IMR-90 (cell line): ENCODE results near the gene GDF15. TPM values are rescaled to one million over a fixed set of nuclear protein-coding genes. Genes with fewer than 3 reads are reported as not detected.

Source experiments
- ATAC-seq: fragments of 200-7000 bp; cut with Tn5 transposase; 2 replicates; pipeline ENCODE4 v1.9.1; 2020; ENCODE audit warnings: low read depth, mild to moderate bottlenecking, moderate library complexity
- BruUV-seq: library from RNA; stranded (reverse); fragments of 400-500 nt; replicated peaks from 2 replicates; lab custom pipeline; 2021; lab: Mats Ljungman, UMichigan
- CTCF ChIA-PET: fragments of 300-600 bp; formaldehyde crosslinking; extraction: SDS; loops from one replicate; lab custom pipeline; 2021; ENCODE audit warnings: antibody characterized with exemption; lab: Yijun Ruan, JAX
- POLR2A ChIA-PET: fragments of 300-600 bp; sonication (Branson Sonifier 250); formaldehyde crosslinking; loops from one replicate; lab custom pipeline; 2022; ENCODE audit warnings: antibody characterized with exemption; ENCODE audit not compliant: unreplicated experiment; lab: Charles Lee
- DNase-seq: peaks from one replicate; pipeline ENCODE4 v3.0.0; 2013
- H2AFZ ChIP-seq: replicated peaks from 2 replicates; pipeline ENCODE3; 2013; ENCODE audit warnings: low read length, mild to moderate bottlenecking; ENCODE audit not compliant: poor library complexity
- H2AK5ac ChIP-seq: 2 replicates; pipeline ENCODE4 v1.6.1; 2013; ENCODE audit warnings: low read depth, low read length, inconsistent platforms
- H2AK9ac ChIP-seq: replicated peaks from 2 replicates; pipeline ENCODE3; 2013; ENCODE audit warnings: mild to moderate bottlenecking, low read depth, low read length, moderate library complexity; ENCODE audit not compliant: poor library complexity
- H2BK120ac ChIP-seq: 2 replicates; pipeline ENCODE4 v1.6.1; 2013; ENCODE audit warnings: low read depth, low read length, inconsistent platforms
- H2BK15ac ChIP-seq: 3 replicates; pipeline ENCODE4 v1.6.1; 2013; ENCODE audit warnings: low read depth, low read length, inconsistent platforms
- H2BK20ac ChIP-seq: 2 replicates; pipeline ENCODE4 v1.6.1; 2013; ENCODE audit warnings: low read depth, mild to moderate bottlenecking, inconsistent platforms, low read length, moderate library complexity
- H2BK5ac ChIP-seq: 2 replicates; pipeline ENCODE4 v1.6.1; 2013; ENCODE audit warnings: mild to moderate bottlenecking, low read depth, low read length, inconsistent platforms; ENCODE audit not compliant: poor library complexity, severe bottlenecking
- H3K14ac ChIP-seq: replicated peaks from 2 replicates; pipeline ENCODE4 v1.6.1; 2013; ENCODE audit warnings: low read depth, low read length, inconsistent platforms
- H3K18ac ChIP-seq: 2 replicates; pipeline ENCODE4 v1.6.1; 2013; ENCODE audit warnings: low read depth, low read length, control low read depth
- H3K23ac ChIP-seq: 2 replicates; pipeline ENCODE4 v1.6.1; 2013; ENCODE audit warnings: low read depth, low read length, inconsistent platforms
- H3K27ac ChIP-seq: 2 replicates; pipeline ENCODE4 v1.5.1; 2013; ENCODE audit warnings: mild to moderate bottlenecking, control low read depth, low read length; ENCODE audit not compliant: insufficient read depth
- H3K27me3 ChIP-seq: 2 replicates; pipeline ENCODE4 v1.6.1; 2013; ENCODE audit warnings: low read length; ENCODE audit not compliant: control insufficient read depth, insufficient read depth
- H3K36me3 ChIP-seq: 2 replicates; pipeline ENCODE4 v1.6.1; 2013; ENCODE audit warnings: low read length, mixed read lengths; ENCODE audit not compliant: control insufficient read depth, insufficient read depth
- H3K4ac ChIP-seq: 2 replicates; pipeline ENCODE4 v1.6.1; 2013; ENCODE audit warnings: low read depth, low read length, inconsistent platforms
- H3K4me1 ChIP-seq: 2 replicates; pipeline ENCODE4 v1.6.1; 2013; ENCODE audit warnings: low read length, mixed read lengths; ENCODE audit not compliant: control insufficient read depth, insufficient read depth
- H3K4me2 ChIP-seq: 2 replicates; pipeline ENCODE4 v1.6.1; 2013; ENCODE audit warnings: low read depth, mild to moderate bottlenecking, control low read depth, low read length, moderate library complexity
- H3K4me3 ChIP-seq: 2 replicates; pipeline ENCODE4 v1.5.1; 2013; ENCODE audit warnings: low read depth, mild to moderate bottlenecking, control low read depth, low read length, moderate library complexity; ENCODE audit not compliant: insufficient read depth
- H3K56ac ChIP-seq: 2 replicates; pipeline ENCODE4 v1.6.1; 2013; ENCODE audit warnings: low read length, inconsistent platforms; ENCODE audit not compliant: insufficient read depth; ENCODE audit errors: extremely low read depth
- H3K79me1 ChIP-seq, 2 experiments: 2 replicates each; pipeline ENCODE4 v1.6.1; 2013; ENCODE audit warnings: low read length in 2 of 2, inconsistent platforms in 1 of 2, low read depth in 1 of 2
- H3K9ac ChIP-seq: 2 replicates; pipeline ENCODE4 v1.6.1; 2013; ENCODE audit warnings: low read depth, low read length, control low read depth
- H3K9me1 ChIP-seq: 2 replicates; pipeline ENCODE4 v1.6.1; 2013; ENCODE audit warnings: low read length, inconsistent platforms; ENCODE audit not compliant: insufficient read depth
- H3K9me3 ChIP-seq: 2 replicates; pipeline ENCODE4 v1.6.1; 2013; ENCODE audit warnings: low read length; ENCODE audit not compliant: control insufficient read depth, insufficient read depth
- H4K20me1 ChIP-seq: 2 replicates; pipeline ENCODE4 v1.6.1; 2013; ENCODE audit warnings: low read length, inconsistent platforms; ENCODE audit not compliant: insufficient read depth
- H4K5ac ChIP-seq: 2 replicates; pipeline ENCODE4 v1.6.1; 2013; ENCODE audit warnings: mild to moderate bottlenecking, low read depth, low read length, control low read depth
- H4K8ac ChIP-seq, 2 experiments: 2 replicates each; pipeline ENCODE4 v1.6.1; 2013; ENCODE audit warnings: low read depth in 2 of 2, low read length in 2 of 2, control low read depth in 1 of 2, inconsistent platforms in 1 of 2
- H4K91ac ChIP-seq: 2 replicates; pipeline ENCODE4 v1.6.1; 2013; ENCODE audit warnings: low read depth, low read length, inconsistent platforms; ENCODE audit not compliant: insufficient read depth
- CEBPB ChIP-seq: IDR thresholded peaks from 2 replicates; pipeline ENCODE4 v1.6.1; 2012; ENCODE audit warnings: low read depth, low read length, improper control_type of control experiment
- CTCF ChIP-seq: conservative IDR thresholded peaks from 2 replicates; pipeline ENCODE4 v1.5.1; 2012; ENCODE audit warnings: mild to moderate bottlenecking, low read depth, low read length, improper control_type of control experiment
- ELK1 ChIP-seq: fragments of 150-350 bp; IDR thresholded peaks from 2 replicates; pipeline ENCODE4 v1.6.1; 2016; ENCODE audit warnings: low read depth, mild to moderate bottlenecking, low read length, moderate library complexity, borderline replicate concordance
- RAD21 ChIP-seq: IDR thresholded peaks from 2 replicates; pipeline ENCODE4 v1.6.1; 2012; ENCODE audit warnings: low read length, improper control_type of control experiment
- SMC3 ChIP-seq: fragments of 150-350 bp; IDR thresholded peaks from 2 replicates; pipeline ENCODE4 v1.6.1; 2016; ENCODE audit warnings: low read depth, mild to moderate bottlenecking, antibody characterized with exemption, low read length, moderate library complexity
- WGBS, 2 experiments: methylation state at CpG; one replicate each; pipeline versions ENCODE4 v1.1.5 to v1.1.7; 2013; ENCODE audit warnings: missing lambda C conversion rate in 2 of 2; ENCODE audit not compliant: insufficient read length in 1 of 2; ENCODE audit errors: extremely low coverage in 2 of 2; 5-methylcytosine and 5-hydroxymethylcytosine counted together
- dilution Hi-C: fragments of 300-500 bp; cut with HindIII; formaldehyde crosslinking; loops from one replicate; pipeline ENCODE4 v1.14.3; 2018; ENCODE audit warnings: low sequenced_read_pairs; ENCODE audit not compliant: unreplicated experiment
- in situ Hi-C: fragments of 300-500 bp; cut with MboI; formaldehyde crosslinking; loops from 3 replicates; pipeline ENCODE4 v1.14.3; 2019; ENCODE audit warnings: low sequenced_read_pairs, inconsistent platforms, mixed read lengths
- intact Hi-C: fragments of 100-400 bp; cut with micrococcal nuclease; formaldehyde crosslinking; loops from 2 replicates; pipeline ENCODE4 v1.10.0; 2022
- polyA plus RNA-seq, 3 experiments: library from polyadenylated mRNA; depleted of rRNA; stranded (reverse); fragments of >200 nt; gene quantifications; 2 replicates each; pipeline ENCODE4 v1.2.3, GENCODE V29; 2012; ENCODE audit warnings: low replicate concordance in 1 of 3
- total RNA-seq: library from RNA; depleted of rRNA; stranded (reverse); fragments of >200 nt; gene quantifications from 2 replicates; pipeline ENCODE4 v1.2.3, GENCODE V29; 2012

Gene GDF15
- total and polyA plus RNA-seq, 2 of the 4 experiments (the other 2 are of a cell fraction), result 5.6 to 49.8 TPM

DNA sequence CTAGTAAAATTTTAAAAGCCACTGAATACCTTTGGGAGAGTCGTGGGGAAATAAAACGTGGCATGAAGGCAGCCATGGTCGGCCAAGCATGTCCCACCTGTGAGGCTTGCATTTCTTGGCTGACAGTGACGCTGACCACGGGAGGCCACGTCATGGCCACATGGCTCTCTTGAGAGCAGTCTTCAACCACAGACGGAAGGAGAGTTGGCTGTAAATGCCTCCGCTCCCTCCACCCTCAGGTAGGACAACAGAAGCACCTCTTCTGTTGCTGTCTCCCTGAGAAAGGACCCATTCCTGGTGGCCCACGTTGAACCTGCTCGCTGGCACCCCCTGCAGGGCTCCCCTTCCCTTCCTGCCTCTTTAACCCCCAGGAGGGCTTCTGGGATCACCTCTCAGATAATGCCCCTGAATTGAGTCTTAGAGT, 22.1 kb downstream of the GDF15 start:
- CTCF ChIA-PET, result no interaction called here
- no peaks in the 10 kb centered on the region for H3K9me3 ChIP-seq
- intact Hi-C loops, result no loop called here
- H3K9me1 ChIP-seq, result no peaks in the 10 kb centered on the region
- no peak overlapping the region for H2BK5ac ChIP-seq
- in situ Hi-C loops, result loop anchor here (5.0 to 10.0 kb wide), 2 partner anchors 56 to 133 kb away; partner anchors contain the start of gene IQCN
- H3K4me2 ChIP-seq, result no peak overlapping the region
- H4K5ac ChIP-seq, result no peak overlapping the region
- no peak overlapping the region for H3K23ac ChIP-seq
- H3K4me1 ChIP-seq, result no peaks in the 10 kb centered on the region
- peak overlapping the region; percentile 90; the same call in 1 of the 2 replicates for H2AK5ac ChIP-seq
- H4K91ac ChIP-seq, result no peak overlapping the region
- no peaks in the 10 kb centered on the region for H3K27me3 ChIP-seq
- dilution Hi-C loops, result no loop called here
- H2AFZ ChIP-seq, result peak overlapping the region; percentile 67
- no peaks in the 10 kb centered on the region for H4K20me1 ChIP-seq
- no peak overlapping the region for H3K56ac ChIP-seq
- TF ChIP-seq CTCF, result peak; percentile 33; the same call in 1 of the 2 replicates
- no peak for TF ChIP-seq ELK1
- TF ChIP-seq RAD21, result peak; percentile 47
- no peak for TF ChIP-seq CEBPB
- TF ChIP-seq SMC3, result peak; percentile 38
- no TSS peak for BruUV-seq
- 73% methylated on average over 3 of the region's 10 CpGs; no CpG with 5 or more reads in 1 of the 2 experiments for WGBS, 2 experiments
- 0 out of 2 replicates have a peak overlapping the region, but pooled peaks have one; percentile 42 for H3K4ac ChIP-seq
- no peak; the same call in 1 of the 2 replicates for ATAC-seq
- H3K79me1 ChIP-seq, result no peaks in the 10 kb centered on the region
- no peak overlapping the region; the same call in 2 of the 3 replicates for H2BK15ac ChIP-seq
- no peak overlapping the region for H3K27ac ChIP-seq
- no peak for DNase-seq
- no peak overlapping the region for H2AK9ac ChIP-seq
- H3K4me3 ChIP-seq, result no peak overlapping the region
- no peaks in the 10 kb centered on the region for H3K36me3 ChIP-seq
- H3K14ac ChIP-seq, result no peak overlapping the region
- H2BK20ac ChIP-seq, result no peak overlapping the region
- POLR2A ChIA-PET, result no interaction called here
- H3K9ac ChIP-seq, result no peak overlapping the region
- no peak overlapping the region for H2BK120ac ChIP-seq
- H3K18ac ChIP-seq, result no peak overlapping the region
- H4K8ac ChIP-seq, result no peak overlapping the region
